Ovary (tissue), 9 donors: ENCODE results near the gene MPC1L. TPM values are rescaled to one million over a fixed set of nuclear protein-coding genes. Genes with fewer than 3 reads are reported as not detected.

Source experiments
- DNase-seq, 5 donors: peaks; one replicate each; pipeline ENCODE4 v3.0.0-alpha.2; 2019 to 2020
- H3K27ac ChIP-seq, 2 donors: fragments of 200-600 bp; one replicate each; pipeline versions ENCODE4 v1.5.1 to v1.8.0; 2019 to 2022
- H3K27me3 ChIP-seq: fragments of 200-600 bp; one replicate; pipeline ENCODE4 v1.8.0; 2022
- H3K36me3 ChIP-seq: fragments of 200-600 bp; sonication (generic); one replicate; pipeline ENCODE4 v1.5.1; 2019
- H3K4me1 ChIP-seq: one replicate; pipeline ENCODE4 v1.8.1; 2013; ENCODE audit warnings: mild to moderate bottlenecking, moderate library complexity; ENCODE audit not compliant: insufficient read depth
- H3K4me3 ChIP-seq: fragments of 200-600 bp; sonication (generic); one replicate; pipeline ENCODE4 v1.5.1; 2017
- H3K9me3 ChIP-seq, 2 donors: fragments of 200-600 bp in 1 of 2; sonication (generic) in 1 of 2; one replicate each; pipeline versions ENCODE4 v1.5.1 to v1.8.1; 2013 to 2019; ENCODE audit warnings: mild to moderate bottlenecking in 1 of 2, moderate library complexity in 1 of 2
- CTCF ChIP-seq, 3 donors: fragments of 450-650 bp in 2 of 3; fragments of 200-600 bp in 1 of 3; IDR thresholded peaks; one replicate each; pipeline versions ENCODE4 v1.5.1 to v1.8.0; 2016 to 2022; ENCODE audit warnings: antibody characterized with exemption in 3 of 3, mild to moderate bottlenecking in 1 of 3
- EP300 ChIP-seq: sonication (generic); formaldehyde crosslinking; IDR thresholded peaks from one replicate; pipeline ENCODE4 v1.6.1; 2017; ENCODE audit warnings: antibody characterized with exemption
- POLR2A ChIP-seq: fragments of 450-650 bp; IDR thresholded peaks from one replicate; pipeline ENCODE4 v1.6.1; 2017; ENCODE audit warnings: antibody characterized with exemption, mild to moderate bottlenecking, moderate library complexity
- WGBS, 3 donors: extraction: QIAGEN DNeasy Blood & Tissue Kit in 1 of 3; methylation state at CpG; one replicate each; pipeline versions ENCODE4 v1.1.5 to v1.1.7; 2013 to 2017; 5-methylcytosine and 5-hydroxymethylcytosine counted together
- intact Hi-C, 4 donors: fragments of 100-400 bp; cut with DNase I; formaldehyde crosslinking; loops; one replicate each; pipeline versions ENCODE4 v1.11.0 to v1.15.1; 2022 to 2023
- polyA plus RNA-seq, 2 donors: library from polyadenylated mRNA; stranded (reverse); fragments of 200-250 nt in 1 of 2; fragments of 350-450 nt in 1 of 2; fragmentation: Illumina TruSeq in 1 of 2; extraction: RNeasy Lipid Tissue Mini Kit (QIAGEN cat#74804) in 1 of 2; gene quantifications; one replicate each; pipeline ENCODE4 v1.2.3, GENCODE V29; 2013 to 2014
- total RNA-seq, 7 donors: library from RNA; depleted of rRNA in 2 of 7; stranded (reverse); fragments of >200 nt in 2 of 7; fragmentation: NEBNext Ultra II Directional in 3 of 7; extraction: Animal tissue kit (Norgen Biotek cat#: 25700) in 3 of 7; gene quantifications; one replicate each; pipeline versions ENCODE4 v1.1.0 to v1.2.4, GENCODE V29; 2016 to 2023
- donor health status: DM: no; HTN: no; CAD: no; lungs with moderate emphysema.
- donor health status: DM: no; HTN: no; CAD: no.
- donor health status: Bipolar disorder and iron deficiency.
- donor health status: DM: yes; HTN: yes; CAD: no.
- donor health status: DM: no; HTN: no; CAD: no.
- donor health status: DM: yes; HTN: yes; CAD: no.

Gene MPC1L
- total and polyA plus RNA-seq, 9 donors, result not detected

GRCh38 chrX:40644176-40644575 lies 20.9 kb downstream of the MPC1L start:
- DNase-seq, result no peak
- intact Hi-C loops, result loop anchor here in 1 of 4 donors (5.0 kb wide), 1 partner anchor 97 kb away; no protein-coding TSS in a partner anchor
- 63 to 66% (median 64%) methylated on average over 5 of the region's 5 CpGs for WGBS, 3 donors
- TF ChIP-seq EP300 (no peak), POLR2A (no peak), CTCF (IDR thresholded peaks at IDR 0.05) (no peak)
- Histone ChIP-seq H3K4me1 (peaks cover 6% of the 10 kb centered on the region), H3K9me3 (no peaks in the 10 kb centered on the region), H3K4me3 (peak overlapping the region; percentile 29), H3K27me3 (no peaks in the 10 kb centered on the region), H3K36me3 (no peaks in the 10 kb centered on the region), H3K27ac (peak overlapping the region in 1 of 2 donors; percentile 27)

GRCh38 chrX:40644821-40645358 lies 21.7 kb downstream of the MPC1L start:
- no peaks in the 10 kb centered on the region for H3K36me3 ChIP-seq
- intact Hi-C loops, result loop anchor here in 1 of 4 donors (5.0 kb wide), 1 partner anchor 98 kb away; no protein-coding TSS in a partner anchor
- DNase-seq, result peak; percentile 43 to 66 (median 52)
- 28 to 42% (median 40%) methylated on average over 4 of the region's 4 CpGs for WGBS, 3 donors
- peaks cover 6% of the 10 kb centered on the region for H3K4me1 ChIP-seq
- H3K4me3 ChIP-seq, result peak overlapping the region; percentile 29
- no peaks in the 10 kb centered on the region for H3K9me3 ChIP-seq
- peak overlapping the region in 1 of 2 donors; percentile 27 for H3K27ac ChIP-seq
- H3K27me3 ChIP-seq, result no peaks in the 10 kb centered on the region
- no peak for TF ChIP-seq EP300
- TF ChIP-seq CTCF (IDR thresholded peaks at IDR 0.05), result no peak
- no peak for TF ChIP-seq POLR2A

- TF ChIP-seq POLR2A, result no peak
- TF ChIP-seq EP300, result no peak
- no peak for TF ChIP-seq CTCF (IDR thresholded peaks at IDR 0.05)
- Histone ChIP-seq H3K36me3 (no peaks in the 10 kb centered on the region), H3K4me3 (peak overlapping the region; percentile 89), H3K4me1 (peaks cover 6% of the 10 kb centered on the region), H3K9me3 (no peaks in the 10 kb centered on the region), H3K27me3 (no peaks in the 10 kb centered on the region), H3K27ac (peak overlapping the region in 1 of 2 donors; percentile 57)
- peak; percentile 34 to 66 (median 53) for DNase-seq
- intact Hi-C loops, result no loop called here
- 6 to 13% (median 11%) methylated on average over 33 of the region's 33 CpGs for WGBS, 3 donors
These were observed 23.5 kb downstream of the MPC1L start for GRCh38 chrX:40646489-40647306.

- Histone ChIP-seq H3K9me3 (no peaks in the 10 kb centered on the region), H3K4me3 (peak within 1 kb of the TSS; percentile 89), H3K36me3 (no peaks in the 10 kb centered on the region), H3K27me3 (no peaks in the 10 kb centered on the region), H3K27ac (peak within 1 kb of the TSS in 1 of 2 donors; percentile 69), H3K4me1 (peaks cover 6% of the 10 kb centered on the region)
- intact Hi-C loops, result no loop called here
- 2 to 4% (median 4%) methylated on average over 36 to 66 of the region's 66 CpGs for WGBS, 3 donors
- peak; percentile 48 for TF ChIP-seq POLR2A
- TF ChIP-seq CTCF (IDR thresholded peaks at IDR 0.05), result no peak
- peak; percentile 94 to 99 (median 97) for DNase-seq
These were observed 24.3 kb downstream of the MPC1L start, which contains the start of gene CXorf38 for GRCh38 chrX:40647307-40648197. CXorf38 (minus strand) TSS chrX:40647561; CDS start chrX:40647520, 41 bp downstream.
